Hepatocyte (in vitro differentiated cells): ENCODE measurements around the gene OR7A17. TPM values are rescaled to one million over a fixed set of nuclear protein-coding genes. Genes with fewer than 3 reads are reported as not detected.

ENCODE experiments used
- DNase-seq: peaks from one replicate; pipeline ENCODE4 v3.0.0-alpha.2; 2016; ENCODE audit warnings: low spot score
- H2AFZ ChIP-seq: fragments of 200-600 bp; sonication (generic); 2 replicates; pipeline ENCODE4 v1.6.0; 2016; ENCODE audit warnings: antibody characterized with exemption, mild to moderate bottlenecking
- H3K27ac ChIP-seq: fragments of 200-600 bp; sonication (generic); 2 replicates; pipeline ENCODE4 v1.5.1; 2016; ENCODE audit warnings: mild to moderate bottlenecking
- H3K27me3 ChIP-seq: fragments of 200-600 bp; sonication (generic); 2 replicates; pipeline ENCODE4 v1.6.1; 2016
- H3K36me3 ChIP-seq: fragments of 200-600 bp; sonication (generic); replicated peaks from 2 replicates; pipeline ENCODE4 v1.5.1; 2016; ENCODE audit warnings: low read depth; ENCODE audit not compliant: insufficient read depth
- H3K4me1 ChIP-seq: fragments of 200-600 bp; sonication (generic); 2 replicates; pipeline ENCODE4 v1.5.1; 2016; ENCODE audit warnings: mild to moderate bottlenecking, moderate library complexity; ENCODE audit not compliant: insufficient read depth
- H3K4me2 ChIP-seq: fragments of 200-600 bp; sonication (generic); 2 replicates; pipeline ENCODE4 v1.6.0; 2016
- H3K4me3 ChIP-seq: fragments of 200-600 bp; sonication (generic); 2 replicates; pipeline ENCODE4 v1.5.1; 2016; ENCODE audit warnings: mild to moderate bottlenecking
- H3K79me2 ChIP-seq: fragments of 200-600 bp; sonication (generic); 2 replicates; pipeline ENCODE4 v1.6.0; 2017; ENCODE audit warnings: mild to moderate bottlenecking
- H3K9me2 ChIP-seq: fragments of 200-600 bp; sonication (generic); replicated peaks from 2 replicates; pipeline ENCODE4 v1.6.0; 2017; ENCODE audit warnings: mild to moderate bottlenecking; ENCODE audit not compliant: insufficient read depth
- H3K9me3 ChIP-seq: fragments of 200-600 bp; sonication (generic); 2 replicates; pipeline ENCODE4 v1.5.1; 2016; ENCODE audit warnings: low read depth, mild to moderate bottlenecking
- H4K20me1 ChIP-seq: fragments of 200-600 bp; sonication (generic); 2 replicates; pipeline ENCODE4 v1.6.0; 2016; ENCODE audit warnings: mild to moderate bottlenecking; ENCODE audit not compliant: insufficient read depth, poor library complexity, severe bottlenecking
- EZH2 ChIP-seq: fragments of 200-600 bp; sonication (generic); IDR thresholded peaks from 2 replicates; pipeline ENCODE4 v1.6.1; 2016; ENCODE audit warnings: antibody characterized with exemption, mild to moderate bottlenecking, borderline replicate concordance
- EZH2phosphoT487 ChIP-seq: fragments of 200-600 bp; sonication (generic); IDR thresholded peaks from one replicate; pipeline ENCODE4 v1.6.1; 2018; ENCODE audit warnings: antibody characterized with exemption, mild to moderate bottlenecking, low read depth, moderate library complexity; ENCODE audit not compliant: unreplicated experiment, severe bottlenecking
- WGBS: methylation state at CpG from one replicate; pipeline ENCODE4 v1.1.6; 2016; ENCODE audit warnings: low lambda C conversion rate; ENCODE audit errors: missing lambda C conversion rate; 5-methylcytosine and 5-hydroxymethylcytosine counted together
- polyA plus RNA-seq: library from polyadenylated mRNA; unstranded; fragments of >200 nt; fragmentation: Nextera tagmentation; extraction: Ambion mirVana; gene quantifications from 2 replicates; pipeline ENCODE4 v1.2.1, GENCODE V29; 2016
- total RNA-seq: library from RNA; depleted of rRNA; stranded (reverse); fragments of >200 nt; gene quantifications from 2 replicates; pipeline ENCODE4 v1.2.3, GENCODE V29; 2014
- TF ChIP-seq, protein P1 (sequence below): fragments of 200-600 bp; sonication (generic); IDR thresholded peaks from 2 replicates; pipeline ENCODE4 v1.5.1; 2016; ENCODE audit warnings: antibody characterized with exemption, mild to moderate bottlenecking; ENCODE audit not compliant: poor library complexity

The OR7A17 gene
- total and polyA plus RNA-seq, 2 experiments from 2014 or later = not detected

DNA sequence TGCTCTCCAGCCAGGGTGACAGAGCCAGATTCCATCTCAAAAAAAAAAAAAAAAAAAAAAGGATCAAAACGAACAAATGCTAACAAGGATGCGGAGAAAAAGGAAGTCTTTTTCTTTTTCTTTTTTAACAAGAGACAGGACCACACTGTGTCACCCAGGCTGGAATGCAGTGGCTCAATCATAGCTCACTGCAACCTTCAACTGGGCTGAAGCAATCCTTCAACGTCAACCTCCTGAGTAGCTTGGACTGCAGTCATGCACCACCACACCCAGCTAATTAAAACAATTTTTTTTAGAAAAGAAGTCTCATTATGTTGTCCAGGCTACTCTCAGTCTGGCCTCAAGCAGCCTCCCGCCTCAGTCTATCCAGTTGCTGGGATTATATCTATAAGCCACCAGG, 20.8 kb upstream of the OR7A17 start:
- Histone ChIP-seq H2AFZ (no peak overlapping the region), H3K36me3 (no peaks in the 10 kb centered on the region), H3K79me2 (no peaks in the 10 kb centered on the region), H3K4me1 (no peaks in the 10 kb centered on the region), H3K4me3 (no peak overlapping the region), H3K27ac (no peak overlapping the region), H3K9me2 (no peaks in the 10 kb centered on the region), H3K9me3 (no peaks in the 10 kb centered on the region), H3K27me3 (no peaks in the 10 kb centered on the region), H3K4me2 (no peak overlapping the region), H4K20me1 (no peaks in the 10 kb centered on the region)
- WGBS = 77% methylated on average over 4 of the region's 4 CpGs
- TF ChIP-seq EZH2 = no peak
- TF ChIP-seq EZH2phosphoT487 = no peak
- TF ChIP-seq, protein P1, sequence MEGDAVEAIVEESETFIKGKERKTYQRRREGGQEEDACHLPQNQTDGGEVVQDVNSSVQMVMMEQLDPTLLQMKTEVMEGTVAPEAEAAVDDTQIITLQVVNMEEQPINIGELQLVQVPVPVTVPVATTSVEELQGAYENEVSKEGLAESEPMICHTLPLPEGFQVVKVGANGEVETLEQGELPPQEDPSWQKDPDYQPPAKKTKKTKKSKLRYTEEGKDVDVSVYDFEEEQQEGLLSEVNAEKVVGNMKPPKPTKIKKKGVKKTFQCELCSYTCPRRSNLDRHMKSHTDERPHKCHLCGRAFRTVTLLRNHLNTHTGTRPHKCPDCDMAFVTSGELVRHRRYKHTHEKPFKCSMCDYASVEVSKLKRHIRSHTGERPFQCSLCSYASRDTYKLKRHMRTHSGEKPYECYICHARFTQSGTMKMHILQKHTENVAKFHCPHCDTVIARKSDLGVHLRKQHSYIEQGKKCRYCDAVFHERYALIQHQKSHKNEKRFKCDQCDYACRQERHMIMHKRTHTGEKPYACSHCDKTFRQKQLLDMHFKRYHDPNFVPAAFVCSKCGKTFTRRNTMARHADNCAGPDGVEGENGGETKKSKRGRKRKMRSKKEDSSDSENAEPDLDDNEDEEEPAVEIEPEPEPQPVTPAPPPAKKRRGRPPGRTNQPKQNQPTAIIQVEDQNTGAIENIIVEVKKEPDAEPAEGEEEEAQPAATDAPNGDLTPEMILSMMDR = no peak
- DNase-seq = no peak

DNA sequence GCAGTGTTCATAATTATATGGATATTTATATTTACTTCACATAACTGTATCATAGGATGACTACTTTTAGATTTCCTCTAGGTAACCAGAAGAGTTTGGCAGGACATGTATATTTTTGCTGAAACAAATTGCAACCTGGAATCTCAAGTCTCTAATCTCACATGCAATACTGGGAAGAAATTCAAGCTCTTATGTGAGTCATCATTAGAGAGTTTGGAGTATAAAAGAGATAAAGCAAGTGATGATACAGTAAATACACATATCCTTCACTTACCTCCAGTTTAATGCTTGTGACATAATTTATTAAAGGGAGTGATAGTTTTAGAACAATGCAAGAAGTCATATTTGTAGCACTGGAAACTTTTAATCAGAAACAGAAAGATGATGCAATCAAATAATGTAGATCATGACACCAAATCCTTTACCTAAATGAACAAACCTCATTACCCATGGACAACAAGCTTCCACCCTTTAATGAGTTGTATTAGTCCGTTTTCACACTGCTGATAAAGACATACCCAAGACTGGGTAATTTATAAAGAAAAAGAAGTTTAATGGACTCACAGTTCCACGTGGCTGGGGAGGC, 15.8 kb upstream of the OR7A17 start:
- 7% methylated on average over 2 of the region's 2 CpGs for WGBS
- Histone ChIP-seq H4K20me1 (no peaks in the 10 kb centered on the region), H3K9me3 (no peaks in the 10 kb centered on the region), H3K4me1 (no peaks in the 10 kb centered on the region), H3K36me3 (no peaks in the 10 kb centered on the region), H3K27ac (no peak overlapping the region), H3K4me3 (no peak overlapping the region), H3K79me2 (no peaks in the 10 kb centered on the region), H3K27me3 (no peaks in the 10 kb centered on the region), H2AFZ (no peak overlapping the region), H3K4me2 (no peak overlapping the region), H3K9me2 (no peaks in the 10 kb centered on the region)
- no peak for DNase-seq
- no peak for TF ChIP-seq EZH2phosphoT487
- TF ChIP-seq, protein P1 = no peak
- no peak for TF ChIP-seq EZH2

DNA sequence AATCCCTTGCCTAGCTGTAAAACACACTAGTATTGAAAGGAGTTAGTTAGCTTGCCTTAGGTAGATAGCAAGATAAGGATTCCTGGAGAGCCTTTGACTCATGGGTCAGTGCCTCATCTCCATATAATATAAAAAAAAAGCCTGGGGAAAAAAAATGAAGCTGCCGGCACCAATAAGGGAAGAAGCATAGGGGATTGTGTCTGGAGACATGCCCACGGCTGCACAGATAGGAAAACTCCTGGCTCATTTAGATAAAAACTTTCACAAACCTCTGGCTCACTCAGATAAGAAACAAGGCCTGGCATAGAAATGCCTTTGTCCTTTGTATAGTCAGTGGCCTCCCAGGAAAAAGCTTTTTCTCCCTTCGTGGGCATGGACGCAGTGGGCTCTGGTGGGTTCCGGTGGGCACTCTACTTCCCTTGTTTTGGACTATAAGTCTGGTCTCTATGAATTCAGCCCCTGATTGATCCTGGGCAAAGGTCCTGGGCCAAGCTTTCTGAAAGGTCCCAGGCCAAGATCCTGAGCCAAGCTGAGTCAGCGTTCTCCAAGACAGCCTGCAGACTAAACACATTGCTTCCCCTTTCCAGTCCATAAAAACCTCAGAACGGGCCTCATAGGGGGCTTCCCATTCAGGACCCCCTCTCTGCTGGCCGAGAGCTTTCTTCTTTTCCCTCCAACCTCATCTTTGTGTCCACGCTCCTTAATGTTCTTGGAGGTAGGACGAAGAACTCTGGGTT, 4.9 kb upstream of the OR7A17 start:
- no peak overlapping the region for H3K4me3 ChIP-seq
- TF ChIP-seq, protein P1 = no peak
- TF ChIP-seq EZH2 = no peak
- TF ChIP-seq EZH2phosphoT487 = no peak
- no peak for DNase-seq
- no peaks in the 10 kb centered on the region for H3K79me2 ChIP-seq
- 75% methylated on average over 10 of the region's 10 CpGs for WGBS
- no peaks in the 10 kb centered on the region for H3K36me3 ChIP-seq
- H3K9me3 ChIP-seq = no peaks in the 10 kb centered on the region
- no peak overlapping the region for H3K27ac ChIP-seq
- no peaks in the 10 kb centered on the region for H3K27me3 ChIP-seq
- no peaks in the 10 kb centered on the region for H3K4me1 ChIP-seq
- H3K9me2 ChIP-seq = no peaks in the 10 kb centered on the region
- H3K4me2 ChIP-seq = no peak overlapping the region
- no peaks in the 10 kb centered on the region for H4K20me1 ChIP-seq
- H2AFZ ChIP-seq = no peak overlapping the region
